DMS 273 treated with DMSO at 0.1 percent for 48 hours (cell line): ENCODE measurements around the gene COPS6.

Source experiments
- DNase-seq: peaks from one replicate; lab custom pipeline; 2025; lab: John Stamatoyannopoulos, UW

Gene COPS6

DNA sequence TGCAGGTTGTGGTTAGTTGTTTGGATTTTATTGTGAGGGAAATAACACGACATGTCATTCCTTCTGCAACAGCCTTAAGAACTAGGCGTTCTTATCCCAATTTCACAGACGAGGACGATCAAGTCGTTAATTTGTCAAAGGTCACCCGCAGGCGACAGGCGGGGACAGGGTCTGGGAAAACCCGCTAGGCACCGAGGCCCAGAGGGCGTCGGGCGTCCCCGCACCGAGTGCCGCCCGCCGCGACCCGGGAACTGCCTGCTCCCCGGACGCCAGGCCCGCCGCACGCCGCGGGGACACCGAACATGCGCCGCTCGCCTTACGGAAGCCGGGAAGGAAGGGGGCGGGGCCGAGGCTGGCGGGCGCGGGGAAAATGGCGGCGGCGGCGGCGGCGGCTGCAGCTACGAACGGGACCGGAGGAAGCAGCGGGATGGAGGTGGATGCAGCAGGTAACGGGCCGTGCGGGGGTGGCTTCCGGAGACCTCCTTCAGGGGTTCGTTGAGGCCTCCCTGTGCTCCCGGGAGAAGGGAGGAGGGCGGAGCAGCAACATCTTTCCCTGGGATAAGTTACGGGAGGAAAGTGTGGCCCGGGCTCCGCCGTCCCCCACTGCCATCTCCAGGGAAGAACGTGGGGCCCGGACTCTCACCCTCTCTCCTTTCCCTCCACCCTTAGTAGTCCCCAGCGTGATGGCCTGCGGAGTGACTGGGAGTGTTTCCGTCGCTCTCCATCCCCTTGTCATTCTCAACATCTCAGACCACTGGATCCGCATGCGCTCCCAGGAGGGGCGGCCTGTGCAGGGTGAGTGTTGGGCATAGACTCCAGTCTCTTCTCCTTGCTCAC, at the start of gene COPS6:
COPS6 (plus strand) TSS at position 349 of the 837 bp plus-strand sequence; CDS start at position 371, 22 bp downstream.
- DNase-seq: peak; percentile 48

DNA sequence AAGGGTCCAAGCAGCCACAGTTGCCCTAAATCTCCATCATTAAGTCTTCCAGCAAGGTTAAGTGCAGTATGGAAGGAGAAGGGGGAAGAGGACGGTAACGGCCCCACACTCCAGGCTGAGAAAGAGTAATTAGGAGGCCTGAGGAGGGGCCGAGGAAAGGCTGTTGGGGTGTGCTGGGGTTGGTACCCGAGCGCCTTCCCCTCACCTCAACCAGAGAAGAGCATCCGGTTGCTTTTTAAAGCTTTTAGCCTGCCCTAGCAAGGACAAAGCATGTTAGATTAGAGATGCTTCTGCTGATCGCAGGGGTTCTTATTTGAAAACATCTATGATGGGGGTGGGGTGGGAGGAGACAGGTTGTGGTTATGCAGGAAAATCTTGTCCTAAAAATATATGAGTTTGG, 48.2 kb upstream of the COPS6 start:
- no peak for DNase-seq

GRCh38 chr7:100044718-100045117, 44.1 kb upstream of the COPS6 start:
- DNase-seq: no peak

- no peak for DNase-seq
These were observed 40.1 kb upstream of the COPS6 start for GRCh38 chr7:100048680-100049079.

- peak; percentile 81 for DNase-seq
These were observed 39.1 kb upstream of the COPS6 start, which contains the start of gene ZSCAN21 for GRCh38 chr7:100049441-100050291. Gene ZSCAN21 (plus strand): TSS chr7:100049774. CDS start chr7:100057007, 7,233 bp downstream.

DNA sequence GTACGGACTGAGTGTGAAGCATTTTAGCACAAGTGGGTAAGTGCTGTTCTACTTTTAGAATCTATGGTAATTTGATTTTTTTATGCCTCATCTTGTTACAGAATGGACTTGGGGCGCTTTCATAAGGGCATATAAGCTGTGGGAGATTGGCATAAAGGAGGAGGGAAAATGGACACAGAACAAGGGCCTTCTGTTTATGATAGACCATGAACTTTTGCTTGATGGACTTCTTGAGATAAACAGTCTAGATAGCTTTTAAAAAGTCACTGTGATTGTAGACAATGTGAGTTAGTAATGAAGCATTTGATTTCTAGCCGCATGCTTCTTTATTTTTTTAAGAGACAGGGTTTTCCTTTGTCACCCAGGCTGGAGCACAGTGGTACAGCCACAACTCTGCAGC, 37.2 kb upstream of the COPS6 start:
- no peak for DNase-seq

GRCh38 chr7:100053215-100053614, 35.6 kb upstream of the COPS6 start:
- peak; percentile 57 for DNase-seq

DNA sequence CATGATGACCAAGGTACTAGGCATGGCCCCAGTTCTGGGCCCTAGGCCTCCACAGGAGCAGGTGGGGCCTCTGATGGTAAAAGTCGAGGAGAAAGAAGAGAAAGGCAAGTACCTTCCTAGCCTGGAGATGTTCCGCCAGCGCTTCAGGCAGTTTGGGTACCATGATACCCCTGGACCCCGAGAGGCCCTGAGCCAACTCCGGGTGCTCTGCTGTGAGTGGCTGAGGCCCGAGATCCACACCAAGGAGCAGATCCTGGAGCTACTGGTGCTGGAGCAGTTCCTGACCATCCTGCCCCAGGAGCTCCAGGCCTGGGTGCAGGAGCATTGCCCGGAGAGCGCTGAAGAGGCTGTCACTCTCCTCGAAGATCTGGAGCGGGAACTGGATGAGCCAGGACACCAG, 31.8 kb upstream of the COPS6 start:
- no peak for DNase-seq

- no peak for DNase-seq
These were observed 29.5 kb upstream of the COPS6 start for GRCh38 chr7:100059251-100059739.

DNA sequence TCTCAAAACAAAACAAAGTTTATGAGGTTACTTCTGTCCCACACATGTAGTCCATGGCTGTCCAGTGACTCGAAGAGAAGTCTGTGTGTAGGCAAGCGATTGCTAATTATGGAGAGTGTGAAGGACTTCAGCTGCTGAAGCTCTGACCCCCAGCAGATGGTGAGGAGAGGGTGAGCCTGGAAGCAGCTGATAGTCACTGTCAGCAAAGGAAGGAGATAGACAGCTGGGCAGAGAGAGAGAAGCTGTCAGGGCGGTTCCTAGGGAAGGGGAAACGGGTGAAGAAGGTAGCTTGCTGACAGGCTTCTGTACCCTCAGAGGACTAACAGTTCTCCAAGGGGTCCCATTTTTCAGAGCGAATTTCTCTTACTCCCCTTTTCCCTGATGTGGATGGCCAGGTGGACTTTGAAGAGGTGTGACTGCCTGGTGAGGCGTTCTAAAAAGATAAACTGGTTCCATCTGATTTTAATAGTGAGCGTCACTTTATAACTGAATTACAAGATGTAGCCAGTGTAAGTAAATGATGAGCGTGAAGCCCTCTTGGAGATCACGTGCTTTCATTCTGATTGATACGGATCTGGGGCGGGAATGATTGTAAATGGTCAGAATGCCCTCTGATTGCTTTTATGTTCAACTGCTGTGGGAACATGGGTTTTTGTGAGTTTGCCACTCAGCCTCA, 27.1 kb upstream of the COPS6 start:
- no peak for DNase-seq

GRCh38 chr7:100063376-100063775, 25.4 kb upstream of the COPS6 start:
- no peak for DNase-seq

- DNase-seq: no peak
These were observed 24.6 kb upstream of the COPS6 start for GRCh38 chr7:100064162-100064561.

- DNase-seq: no peak
These were observed 23.1 kb upstream of the COPS6 start for GRCh38 chr7:100065452-100066186.

DNA sequence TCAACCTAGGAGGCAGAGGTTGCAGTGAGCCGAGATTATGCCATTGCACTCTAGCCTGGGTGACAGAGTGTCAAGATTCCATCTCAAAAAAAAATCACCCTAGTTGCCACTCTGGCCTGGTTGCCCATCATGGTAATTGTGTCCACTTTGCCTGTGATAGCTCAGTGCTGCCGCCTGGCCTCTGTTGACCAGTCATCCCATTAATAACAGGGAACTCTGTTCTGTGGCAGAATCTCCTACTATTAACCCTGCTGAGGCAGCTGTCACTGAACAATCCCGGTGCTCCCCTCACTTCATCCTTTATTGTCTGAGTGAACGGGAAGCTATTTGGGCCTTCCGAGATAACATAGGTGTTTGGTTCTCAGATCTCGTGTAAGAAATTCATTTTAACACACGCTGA, 21.8 kb upstream of the COPS6 start:
- no peak for DNase-seq

GRCh38 chr7:100069991-100070390, 18.8 kb upstream of the COPS6 start:
- DNase-seq: no peak

- DNase-seq: no peak
These were observed 17.6 kb upstream of the COPS6 start for GRCh38 chr7:100071018-100071723.

DNA sequence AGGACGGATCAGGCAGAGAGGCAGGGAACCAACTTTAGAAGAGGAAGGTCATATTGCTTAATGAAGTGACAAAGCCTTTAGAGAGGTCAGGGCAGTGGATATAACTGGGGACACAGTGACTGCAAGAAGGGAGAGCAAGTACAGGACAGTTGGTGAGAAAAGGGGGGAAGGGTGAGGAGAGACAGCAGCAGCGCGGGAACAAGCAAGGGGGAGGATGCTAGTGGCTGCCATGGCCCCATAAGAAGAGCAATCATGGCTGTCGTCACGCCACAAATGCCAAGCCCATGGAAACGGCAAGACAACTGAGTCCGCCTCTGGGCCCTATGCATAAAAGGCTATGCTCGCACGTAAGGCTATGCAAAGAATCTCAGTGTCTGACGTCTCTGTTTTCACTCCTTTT, 16.3 kb upstream of the COPS6 start:
- no peak for DNase-seq

GRCh38 chr7:100074841-100075240, 13.9 kb upstream of the COPS6 start:
- no peak for DNase-seq

DNA sequence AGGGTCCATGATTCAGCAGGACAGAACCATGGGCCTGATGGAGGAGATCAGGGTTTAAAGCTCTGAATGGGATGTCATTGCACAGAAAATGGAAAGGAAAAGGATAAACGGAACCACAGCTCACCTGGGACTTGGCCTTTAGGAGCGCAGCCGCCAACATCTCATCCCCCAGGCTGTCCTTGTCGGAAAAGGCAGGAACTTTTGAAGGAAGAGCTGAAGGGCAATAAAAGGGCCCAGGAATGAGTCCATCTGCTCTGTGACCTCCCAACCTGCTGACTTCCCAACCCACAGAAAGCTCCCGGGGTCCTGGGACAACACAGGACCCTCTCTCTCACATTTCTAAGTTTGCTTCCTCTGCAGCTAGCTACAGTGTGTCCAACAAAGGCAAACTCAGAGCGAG, 13.4 kb upstream of the COPS6 start:
- DNase-seq: no peak

- DNase-seq: no peak
These were observed 11.6 kb upstream of the COPS6 start for GRCh38 chr7:100077205-100077604.

- DNase-seq: no peak
These were observed 9.7 kb upstream of the COPS6 start for GRCh38 chr7:100079024-100079560.
